Gastrocnemius medialis (tissue), 4 donors: Measurements from ENCODE around the gene C19orf38.

Source experiments
- POLR2A ChIP-seq, 2 donors: fragments of 450-650 bp; IDR thresholded peaks; one replicate each; pipeline ENCODE4 v1.6.1; 2017; ENCODE audit warnings: antibody characterized with exemption in 2 of 2, mild to moderate bottlenecking in 2 of 2, moderate library complexity in 2 of 2
- TF ChIP-seq, protein P1 (sequence below), 5 experiments: fragments of 450-650 bp in 3 of 5; fragments of 200-600 bp in 2 of 5; sonication (generic) in 2 of 5; IDR thresholded peaks in 4 of 5; conservative IDR thresholded peaks in 1 of 5; 1 replicate in 4 of 5; 2 replicates in 1 of 5; pipeline ENCODE4 v1.5.1; 2016 to 2019; ENCODE audit warnings: antibody characterized with exemption in 5 of 5, mild to moderate bottlenecking in 3 of 5, moderate library complexity in 3 of 5

DNA sequence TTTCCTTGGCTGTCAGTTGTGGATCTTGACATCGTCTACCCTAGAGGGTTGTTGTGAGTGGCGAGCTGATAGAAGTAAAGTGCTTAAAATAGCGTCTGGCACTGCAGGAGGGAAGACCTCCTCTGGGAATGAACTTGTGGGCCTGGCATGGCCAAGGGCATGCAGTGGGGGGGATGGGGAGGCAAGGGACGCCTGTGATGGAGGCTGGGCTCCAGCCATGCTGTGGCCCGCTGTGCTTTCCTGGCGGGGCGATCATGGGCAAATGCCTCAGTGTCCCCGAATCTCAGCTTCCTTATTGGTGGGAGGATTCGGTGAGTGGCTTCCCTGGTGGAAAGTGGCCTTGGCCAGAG lies 33.9 kb downstream of the C19orf38 start:
- TF ChIP-seq, protein P1, sequence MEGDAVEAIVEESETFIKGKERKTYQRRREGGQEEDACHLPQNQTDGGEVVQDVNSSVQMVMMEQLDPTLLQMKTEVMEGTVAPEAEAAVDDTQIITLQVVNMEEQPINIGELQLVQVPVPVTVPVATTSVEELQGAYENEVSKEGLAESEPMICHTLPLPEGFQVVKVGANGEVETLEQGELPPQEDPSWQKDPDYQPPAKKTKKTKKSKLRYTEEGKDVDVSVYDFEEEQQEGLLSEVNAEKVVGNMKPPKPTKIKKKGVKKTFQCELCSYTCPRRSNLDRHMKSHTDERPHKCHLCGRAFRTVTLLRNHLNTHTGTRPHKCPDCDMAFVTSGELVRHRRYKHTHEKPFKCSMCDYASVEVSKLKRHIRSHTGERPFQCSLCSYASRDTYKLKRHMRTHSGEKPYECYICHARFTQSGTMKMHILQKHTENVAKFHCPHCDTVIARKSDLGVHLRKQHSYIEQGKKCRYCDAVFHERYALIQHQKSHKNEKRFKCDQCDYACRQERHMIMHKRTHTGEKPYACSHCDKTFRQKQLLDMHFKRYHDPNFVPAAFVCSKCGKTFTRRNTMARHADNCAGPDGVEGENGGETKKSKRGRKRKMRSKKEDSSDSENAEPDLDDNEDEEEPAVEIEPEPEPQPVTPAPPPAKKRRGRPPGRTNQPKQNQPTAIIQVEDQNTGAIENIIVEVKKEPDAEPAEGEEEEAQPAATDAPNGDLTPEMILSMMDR (IDR thresholded peaks at IDR 0.05 in 4 of 5, conservative IDR thresholded peaks at IDR 0.05 in 1 of 5) = no peak
- no peak for TF ChIP-seq POLR2A (IDR thresholded peaks at IDR 0.05)
